RWPE2 (cell line): ENCODE results near the gene AFG3L2.

ENCODE experiments used
- ATAC-seq: fragments of 200-7000 bp; cut with Tn5 transposase; 3 replicates; pipeline ENCODE4 v1.9.1; 2021; ENCODE audit warnings: low read depth
- DNase-seq: peaks from one replicate; pipeline ENCODE4 v3.0.0-alpha.2; 2020; ENCODE audit warnings: low spot score
- H3K27ac ChIP-seq: fragments of 450-650 bp; 2 replicates; pipeline ENCODE4 v1.5.1; 2017; ENCODE audit warnings: mild to moderate bottlenecking; ENCODE audit not compliant: poor library complexity, severe bottlenecking
- H3K27me3 ChIP-seq: fragments of 250-450 bp; sonication (Bioruptor Pico); 2 replicates; pipeline ENCODE4 v1.5.1; 2021; ENCODE audit warnings: mild to moderate bottlenecking, moderate library complexity; ENCODE audit not compliant: insufficient read depth, poor library complexity, severe bottlenecking
- H3K36me3 ChIP-seq: fragments of 250-450 bp; sonication (Bioruptor Pico); 2 replicates; pipeline ENCODE4 v1.5.1; 2020; ENCODE audit warnings: low read depth, mild to moderate bottlenecking, moderate library complexity
- H3K4me1 ChIP-seq: fragments of 250-450 bp; sonication (Bioruptor Pico); 2 replicates; pipeline ENCODE4 v1.5.1; 2021; ENCODE audit warnings: mild to moderate bottlenecking, moderate library complexity; ENCODE audit not compliant: insufficient read depth, poor library complexity, severe bottlenecking
- H3K4me3 ChIP-seq: fragments of 250-450 bp; sonication (Bioruptor Pico); 2 replicates; pipeline ENCODE4 v1.5.1; 2021; ENCODE audit warnings: mild to moderate bottlenecking, moderate library complexity; ENCODE audit not compliant: severe bottlenecking
- H3K9me3 ChIP-seq: fragments of 250-450 bp; sonication (Bioruptor Pico); 2 replicates; pipeline ENCODE4 v1.5.1; 2021; ENCODE audit warnings: mild to moderate bottlenecking, moderate library complexity; ENCODE audit not compliant: severe bottlenecking
- TF ChIP-seq, protein P1 (sequence below): fragments of 450-650 bp; IDR thresholded peaks from one replicate; pipeline ENCODE4 v1.5.1; 2017; ENCODE audit warnings: mild to moderate bottlenecking, moderate library complexity; ENCODE audit not compliant: poor library complexity, severe bottlenecking

The AFG3L2 gene

DNA sequence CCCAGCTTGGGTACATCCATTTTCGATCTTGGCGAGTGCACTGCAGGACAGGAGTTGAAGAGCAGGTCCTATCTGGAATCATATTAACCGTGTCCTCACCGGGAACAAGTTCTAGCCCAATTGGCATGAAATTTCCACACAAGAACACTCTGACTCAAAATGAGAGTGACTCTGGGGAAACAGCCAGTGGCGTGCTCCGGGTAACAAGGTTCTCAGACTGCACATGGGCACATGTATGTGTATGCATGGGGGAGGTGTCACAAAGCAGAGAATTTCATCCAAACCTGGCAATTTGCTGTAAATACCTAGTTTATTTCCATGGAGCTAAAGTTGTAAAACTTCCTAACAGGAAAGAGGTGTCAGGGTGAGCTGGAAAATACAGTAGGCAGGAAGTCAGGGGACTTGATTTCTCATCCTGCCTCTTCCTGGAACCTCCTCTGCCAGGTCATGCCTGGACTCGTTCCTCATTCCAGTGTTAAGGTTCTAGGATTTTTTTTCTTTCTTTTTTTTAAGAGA is 67.3 kb downstream of the AFG3L2 start:
- ATAC-seq = peak; percentile 37
- H3K9me3 ChIP-seq = peaks cover 10% of the 10 kb centered on the region

DNA sequence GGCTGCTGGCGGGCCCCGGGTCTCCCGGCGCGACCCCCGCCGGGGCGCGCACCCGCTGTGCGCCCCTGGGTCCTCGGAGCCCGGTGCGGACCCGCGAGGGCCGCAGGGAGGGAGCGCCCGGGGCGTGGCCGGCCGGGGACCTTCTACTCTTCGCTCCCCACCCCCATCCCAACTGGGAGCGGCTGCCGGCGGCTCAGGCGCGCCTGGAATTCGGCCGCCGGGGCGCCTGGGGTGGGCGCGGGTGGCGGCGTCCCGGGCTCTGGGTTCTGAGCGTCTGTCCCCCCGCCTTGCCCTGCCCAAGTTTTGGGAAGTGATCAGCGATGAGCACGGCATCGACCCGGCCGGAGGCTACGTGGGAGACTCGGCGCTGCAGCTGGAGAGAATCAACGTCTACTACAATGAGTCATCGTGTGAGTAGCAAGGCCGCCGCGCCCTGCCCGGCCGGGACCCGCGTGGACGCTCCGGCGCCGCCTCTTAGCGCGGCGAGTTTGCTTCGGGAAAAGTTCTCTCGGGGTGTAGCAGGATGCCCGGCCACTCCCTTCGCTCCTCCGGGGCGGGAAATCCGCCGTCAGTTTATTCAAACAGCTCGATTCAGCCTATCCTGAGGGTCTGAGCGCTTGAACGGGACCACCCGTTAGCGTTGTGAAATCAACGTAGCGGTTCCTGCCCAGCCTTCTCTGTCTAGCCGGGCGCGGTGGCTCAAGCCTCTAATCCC is 68.5 kb downstream of the AFG3L2 start:
- Histone ChIP-seq H3K4me3 (peak overlapping the region; percentile 95), H3K4me1 (peaks cover 21% of the 10 kb centered on the region), H3K9me3 (peaks cover 10% of the 10 kb centered on the region), H3K36me3 (peaks cover 49% of the 10 kb centered on the region), H3K27me3 (no peaks in the 10 kb centered on the region), H3K27ac (peak overlapping the region; percentile 94)
- ATAC-seq (peak; percentile 57), DNase-seq (peak; percentile 86)
- TF ChIP-seq, protein P1, sequence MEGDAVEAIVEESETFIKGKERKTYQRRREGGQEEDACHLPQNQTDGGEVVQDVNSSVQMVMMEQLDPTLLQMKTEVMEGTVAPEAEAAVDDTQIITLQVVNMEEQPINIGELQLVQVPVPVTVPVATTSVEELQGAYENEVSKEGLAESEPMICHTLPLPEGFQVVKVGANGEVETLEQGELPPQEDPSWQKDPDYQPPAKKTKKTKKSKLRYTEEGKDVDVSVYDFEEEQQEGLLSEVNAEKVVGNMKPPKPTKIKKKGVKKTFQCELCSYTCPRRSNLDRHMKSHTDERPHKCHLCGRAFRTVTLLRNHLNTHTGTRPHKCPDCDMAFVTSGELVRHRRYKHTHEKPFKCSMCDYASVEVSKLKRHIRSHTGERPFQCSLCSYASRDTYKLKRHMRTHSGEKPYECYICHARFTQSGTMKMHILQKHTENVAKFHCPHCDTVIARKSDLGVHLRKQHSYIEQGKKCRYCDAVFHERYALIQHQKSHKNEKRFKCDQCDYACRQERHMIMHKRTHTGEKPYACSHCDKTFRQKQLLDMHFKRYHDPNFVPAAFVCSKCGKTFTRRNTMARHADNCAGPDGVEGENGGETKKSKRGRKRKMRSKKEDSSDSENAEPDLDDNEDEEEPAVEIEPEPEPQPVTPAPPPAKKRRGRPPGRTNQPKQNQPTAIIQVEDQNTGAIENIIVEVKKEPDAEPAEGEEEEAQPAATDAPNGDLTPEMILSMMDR = peak; percentile 2

More for the DNA sequence above, 67.3 kb downstream of the AFG3L2 start:
- Histone ChIP-seq H3K27me3 (no peaks in the 10 kb centered on the region), H3K4me1 (peaks cover 19% of the 10 kb centered on the region), H3K27ac (peak overlapping the region; percentile 94), H3K36me3 (peaks cover 61% of the 10 kb centered on the region), H3K4me3 (peak overlapping the region; percentile 95)
- TF ChIP-seq, protein P1 = no peak
- DNase-seq = no peak

GRCh38 chr18:12307701-12308385 is 69.2 kb downstream of the AFG3L2 start, which contains the start of gene TUBB6:
Gene TUBB6, plus strand, starts transcription at chr18:12308241. Its CDS starts 52 bp downstream, at chr18:12308293.
- TF ChIP-seq, protein P1 = peak; percentile 7
- DNase-seq (peak; percentile 75), ATAC-seq (peak; percentile 40)
- Histone ChIP-seq H3K27ac (peak within 1 kb of the TSS; percentile 94), H3K36me3 (peaks cover 42% of the 10 kb centered on the region), H3K4me1 (peaks cover 16% of the 10 kb centered on the region), H3K4me3 (peak within 1 kb of the TSS; percentile 95), H3K9me3 (peaks cover 10% of the 10 kb centered on the region), H3K27me3 (no peaks in the 10 kb centered on the region)

GRCh38 chr18:12306752-12307700 is 70.0 kb downstream of the AFG3L2 start:
- peaks cover 16% of the 10 kb centered on the region for H3K4me1 ChIP-seq
- peaks cover 34% of the 10 kb centered on the region for H3K36me3 ChIP-seq
- H3K27ac ChIP-seq = peak overlapping the region; percentile 94
- peaks cover 6% of the 10 kb centered on the region for H3K9me3 ChIP-seq
- H3K27me3 ChIP-seq = no peaks in the 10 kb centered on the region
- DNase-seq (no peak), ATAC-seq (no peak)
- TF ChIP-seq, protein P1 = no peak
- H3K4me3 ChIP-seq = peak overlapping the region; percentile 95
